Upper lobe of left lung (tissue), 6 donors: ENCODE results near the gene THBS2. TPM values are rescaled to one million over a fixed set of nuclear protein-coding genes. Genes with fewer than 3 reads are reported as not detected.

ENCODE experiments used
- ATAC-seq, 2 donors: fragments of 200-7000 bp; cut with Tn5 transposase; one replicate each; pipeline ENCODE4 v1.9.1; 2022; ENCODE audit warnings: mild to moderate bottlenecking in 2 of 2, moderate library complexity in 2 of 2; ENCODE audit not compliant: low FRiP score in 2 of 2
- DNase-seq, 2 donors: peaks; one replicate each; pipeline ENCODE4 v3.0.0-alpha.2; 2019 to 2020
- H3K27ac ChIP-seq, 4 donors: fragments of 200-600 bp; sonication (generic); one replicate each; pipeline ENCODE4 v1.5.1; 2016 to 2019
- H3K27me3 ChIP-seq, 4 donors: fragments of 200-600 bp; sonication (generic); one replicate each; pipeline ENCODE4 v1.5.1; 2017 to 2019
- H3K36me3 ChIP-seq, 4 donors: fragments of 200-600 bp; sonication (generic); one replicate each; pipeline ENCODE4 v1.5.1; 2016 to 2019
- H3K4me1 ChIP-seq, 4 donors: fragments of 200-600 bp; sonication (generic); one replicate each; pipeline ENCODE4 v1.5.1; 2018 to 2019
- H3K4me3 ChIP-seq, 4 donors: fragments of 200-600 bp; sonication (generic); one replicate each; pipeline ENCODE4 v1.5.1; 2017 to 2019; ENCODE audit warnings: mild to moderate bottlenecking in 2 of 4, moderate library complexity in 1 of 4
- H3K9me3 ChIP-seq, 4 donors: fragments of 200-600 bp; sonication (generic); one replicate each; pipeline ENCODE4 v1.5.1; 2018 to 2019
- CTCF ChIP-seq, 6 experiments: fragments of 450-650 bp in 4 of 6; fragments of 200-600 bp in 2 of 6; sonication (generic) in 2 of 6; IDR thresholded peaks; one replicate each; pipeline ENCODE4 v1.5.1; 2016 to 2019; ENCODE audit warnings: antibody characterized with exemption in 6 of 6
- EP300 ChIP-seq, 4 donors: sonication (generic); formaldehyde crosslinking; IDR thresholded peaks; one replicate each; pipeline ENCODE4 v1.5.1; 2017; ENCODE audit warnings: antibody characterized with exemption in 4 of 4, control low read depth in 2 of 4
- POLR2A ChIP-seq, 4 donors: fragments of 450-650 bp; IDR thresholded peaks; one replicate each; pipeline ENCODE4 v1.5.1; 2016 to 2017; ENCODE audit warnings: antibody characterized with exemption in 4 of 4, mild to moderate bottlenecking in 2 of 4
- POLR2AphosphoS5 ChIP-seq, 2 donors: sonication (generic); formaldehyde crosslinking; IDR thresholded peaks; one replicate each; pipeline ENCODE4 v1.5.1; 2017; ENCODE audit warnings: antibody characterized with exemption in 2 of 2
- WGBS, 2 donors: methylation state at CpG; one replicate each; pipeline ENCODE4 v1.1.5; 2017 to 2018; 5-methylcytosine and 5-hydroxymethylcytosine counted together
- total RNA-seq, 6 donors: library from RNA; depleted of rRNA in 4 of 6; stranded (reverse); fragments of >200 nt in 4 of 6; gene quantifications; one replicate each; pipeline versions ENCODE4 v1.1.0 to v1.2.1, GENCODE V29; 2016 to 2021
- donor health status: DM: no; HTN: no; CAD: no; lungs with moderate emphysema.
- donor health status: DM: no; HTN: yes; CAD: no; lungs with severe emphysema.

Gene THBS2
- total RNA-seq, 6 donors from 2014 or later: 5.3 to 43.2 (median 17.3) TPM

- ATAC-seq (no peak), DNase-seq (no peak)
- Histone ChIP-seq H3K36me3 (no peaks in the 10 kb centered on the region), H3K4me1 (peaks cover 5 to 23% (median 13%) of the 10 kb centered on the region in 4 donors), H3K9me3 (peaks cover 0 to 8% (median 7%) of the 10 kb centered on the region in 4 donors), H3K27me3 (no peaks in the 10 kb centered on the region), H3K27ac (no peak overlapping the region), H3K4me3 (no peak overlapping the region)
- no peak for TF ChIP-seq CTCF (IDR thresholded peaks at IDR 0.05)
- no peak for TF ChIP-seq POLR2A (IDR thresholded peaks at IDR 0.05)
- TF ChIP-seq EP300 (IDR thresholded peaks at IDR 0.05): no peak
- no peak for TF ChIP-seq POLR2AphosphoS5 (IDR thresholded peaks at IDR 0.05)
- WGBS, 2 donors: 97% methylated on average over 1 of the region's 1 CpG
Observed at GRCh38 chr6:169211881-169212280, 41.8 kb downstream of the THBS2 start.

- TF ChIP-seq POLR2A (IDR thresholded peaks at IDR 0.05): no peak
- TF ChIP-seq CTCF (IDR thresholded peaks at IDR 0.05): no peak
- no peak for TF ChIP-seq EP300 (IDR thresholded peaks at IDR 0.05)
- no peak for TF ChIP-seq POLR2AphosphoS5 (IDR thresholded peaks at IDR 0.05)
- Histone ChIP-seq H3K9me3 (peaks cover 0 to 9% (median 8%) of the 10 kb centered on the region in 4 donors), H3K27me3 (no peaks in the 10 kb centered on the region), H3K27ac (no peak overlapping the region), H3K4me3 (no peak overlapping the region), H3K4me1 (peaks cover 5 to 23% (median 13%) of the 10 kb centered on the region in 4 donors), H3K36me3 (no peaks in the 10 kb centered on the region)
- DNase-seq: no peak
- 95% methylated on average over 3 of the region's 3 CpGs for WGBS, 2 donors
- no peak for ATAC-seq
Observed at GRCh38 chr6:169210611-169211010, 43.0 kb downstream of the THBS2 start.

GRCh38 chr6:169208011-169208410 lies 45.6 kb downstream of the THBS2 start:
- ATAC-seq (no peak), DNase-seq (no peak)
- Histone ChIP-seq H3K27me3 (no peaks in the 10 kb centered on the region), H3K9me3 (peaks cover 0 to 9% (median 8%) of the 10 kb centered on the region in 4 donors), H3K27ac (no peak overlapping the region), H3K36me3 (no peaks in the 10 kb centered on the region), H3K4me3 (no peak overlapping the region), H3K4me1 (peaks cover 5 to 7% (median 6%) of the 10 kb centered on the region in 4 donors)
- no peak for TF ChIP-seq EP300 (IDR thresholded peaks at IDR 0.05)
- no peak for TF ChIP-seq CTCF (IDR thresholded peaks at IDR 0.05)
- TF ChIP-seq POLR2A (IDR thresholded peaks at IDR 0.05): no peak
- no peak for TF ChIP-seq POLR2AphosphoS5 (IDR thresholded peaks at IDR 0.05)

GRCh38 chr6:169207482-169207881 lies 46.2 kb downstream of the THBS2 start:
- ATAC-seq: no peak
- Histone ChIP-seq H3K4me3 (no peak overlapping the region), H3K4me1 (peaks cover 3 to 4% (median 3%) of the 10 kb centered on the region in 4 donors), H3K9me3 (peaks cover 0 to 9% (median 8%) of the 10 kb centered on the region in 4 donors), H3K27me3 (no peaks in the 10 kb centered on the region), H3K27ac (no peak overlapping the region), H3K36me3 (no peaks in the 10 kb centered on the region)
- no peak for DNase-seq
- TF ChIP-seq POLR2A (IDR thresholded peaks at IDR 0.05) (no peak), POLR2AphosphoS5 (IDR thresholded peaks at IDR 0.05) (no peak), CTCF (IDR thresholded peaks at IDR 0.05) (no peak), EP300 (IDR thresholded peaks at IDR 0.05) (no peak)
